Testis (tissue), 2 donors: ENCODE data around the gene HNRNPF.
"Not testable (repeated sequence)": the region's sequence is repeated elsewhere in the genome, so short reads cannot be mapped to it uniquely, and the experiment has no call there.

Experiments
- POLR2A ChIP-seq: fragments of 450-650 bp; IDR thresholded peaks from one replicate; pipeline ENCODE4 v1.6.1; 2017; ENCODE audit warnings: antibody characterized with exemption, mild to moderate bottlenecking, moderate library complexity
- TF ChIP-seq, protein P1 (sequence below), 3 experiments: fragments of 450-650 bp in 2 of 3; fragments of 200-600 bp in 1 of 3; sonication (generic) in 1 of 3; IDR thresholded peaks; one replicate each; pipeline ENCODE4 v1.5.1; 2016 to 2019; ENCODE audit warnings: antibody characterized with exemption in 3 of 3, mild to moderate bottlenecking in 2 of 3, moderate library complexity in 1 of 3

DNA sequence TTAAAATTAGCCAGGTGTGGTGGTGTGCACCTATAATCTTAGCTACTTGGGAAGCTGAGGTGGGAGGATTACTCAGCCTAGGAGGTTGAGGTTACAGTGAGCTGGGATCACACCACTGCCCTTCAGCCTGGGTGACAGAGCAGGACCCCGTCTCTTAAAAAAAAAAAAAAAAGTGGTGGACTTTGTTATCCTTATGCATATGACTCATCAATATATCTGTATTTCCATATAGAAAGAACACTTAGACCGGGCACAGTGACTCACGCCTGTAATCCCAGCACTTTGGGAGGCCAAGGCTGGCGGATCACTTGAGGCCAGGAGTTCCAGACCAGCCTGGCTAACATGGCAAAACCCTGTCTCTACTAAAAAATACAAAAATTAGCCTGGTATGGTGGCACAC lies 13.0 kb upstream of the HNRNPF start:
- TF ChIP-seq, protein P1, sequence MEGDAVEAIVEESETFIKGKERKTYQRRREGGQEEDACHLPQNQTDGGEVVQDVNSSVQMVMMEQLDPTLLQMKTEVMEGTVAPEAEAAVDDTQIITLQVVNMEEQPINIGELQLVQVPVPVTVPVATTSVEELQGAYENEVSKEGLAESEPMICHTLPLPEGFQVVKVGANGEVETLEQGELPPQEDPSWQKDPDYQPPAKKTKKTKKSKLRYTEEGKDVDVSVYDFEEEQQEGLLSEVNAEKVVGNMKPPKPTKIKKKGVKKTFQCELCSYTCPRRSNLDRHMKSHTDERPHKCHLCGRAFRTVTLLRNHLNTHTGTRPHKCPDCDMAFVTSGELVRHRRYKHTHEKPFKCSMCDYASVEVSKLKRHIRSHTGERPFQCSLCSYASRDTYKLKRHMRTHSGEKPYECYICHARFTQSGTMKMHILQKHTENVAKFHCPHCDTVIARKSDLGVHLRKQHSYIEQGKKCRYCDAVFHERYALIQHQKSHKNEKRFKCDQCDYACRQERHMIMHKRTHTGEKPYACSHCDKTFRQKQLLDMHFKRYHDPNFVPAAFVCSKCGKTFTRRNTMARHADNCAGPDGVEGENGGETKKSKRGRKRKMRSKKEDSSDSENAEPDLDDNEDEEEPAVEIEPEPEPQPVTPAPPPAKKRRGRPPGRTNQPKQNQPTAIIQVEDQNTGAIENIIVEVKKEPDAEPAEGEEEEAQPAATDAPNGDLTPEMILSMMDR (IDR thresholded peaks at IDR 0.05) = not testable (repeated sequence)
- not testable (repeated sequence) for TF ChIP-seq POLR2A
